SKM-1 (cell line): Measurements from ENCODE around the gene SLC25A1.
A peak's percentile ranks its signal among the peaks of the same experiment; 100 is the strongest.

ENCODE experiments used
- DNase-seq: peaks from one replicate; lab custom pipeline; 2025; ENCODE audit not compliant: unreplicated experiment; lab: John Stamatoyannopoulos, UW

Gene SLC25A1

DNA sequence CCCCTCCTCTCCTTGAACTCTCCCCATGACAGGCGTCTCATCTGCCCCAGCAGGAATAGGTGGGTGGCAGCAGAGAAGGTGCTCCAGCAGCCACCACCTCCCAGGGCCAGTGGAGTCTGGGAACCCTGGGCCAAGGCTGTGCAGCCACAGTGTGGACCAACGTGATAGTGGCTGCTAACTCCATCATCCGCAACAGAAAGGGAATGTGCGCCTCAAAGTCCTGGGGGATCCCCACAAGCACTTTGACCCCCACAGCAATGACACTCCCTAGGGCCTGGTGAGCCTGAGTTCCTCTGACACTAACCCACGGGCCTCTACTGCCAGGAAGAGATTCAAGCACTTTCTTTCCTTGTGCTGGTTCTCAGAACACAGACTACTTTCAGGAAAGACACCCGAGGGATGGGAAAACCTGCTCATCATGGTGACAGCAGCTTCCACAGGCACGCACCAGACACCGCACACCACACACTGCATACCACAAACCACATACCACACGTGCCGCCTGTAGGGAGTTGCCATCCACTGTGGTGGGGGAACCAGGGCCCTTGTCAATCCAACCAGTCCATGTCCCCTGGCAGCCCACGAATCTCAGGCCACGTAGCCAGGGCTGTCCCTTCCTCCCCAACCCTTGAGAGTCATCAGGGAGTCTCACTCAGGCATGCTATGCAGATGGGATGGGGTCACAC lies 3.4 kb upstream of the SLC25A1 start:
- no peak for DNase-seq

DNA sequence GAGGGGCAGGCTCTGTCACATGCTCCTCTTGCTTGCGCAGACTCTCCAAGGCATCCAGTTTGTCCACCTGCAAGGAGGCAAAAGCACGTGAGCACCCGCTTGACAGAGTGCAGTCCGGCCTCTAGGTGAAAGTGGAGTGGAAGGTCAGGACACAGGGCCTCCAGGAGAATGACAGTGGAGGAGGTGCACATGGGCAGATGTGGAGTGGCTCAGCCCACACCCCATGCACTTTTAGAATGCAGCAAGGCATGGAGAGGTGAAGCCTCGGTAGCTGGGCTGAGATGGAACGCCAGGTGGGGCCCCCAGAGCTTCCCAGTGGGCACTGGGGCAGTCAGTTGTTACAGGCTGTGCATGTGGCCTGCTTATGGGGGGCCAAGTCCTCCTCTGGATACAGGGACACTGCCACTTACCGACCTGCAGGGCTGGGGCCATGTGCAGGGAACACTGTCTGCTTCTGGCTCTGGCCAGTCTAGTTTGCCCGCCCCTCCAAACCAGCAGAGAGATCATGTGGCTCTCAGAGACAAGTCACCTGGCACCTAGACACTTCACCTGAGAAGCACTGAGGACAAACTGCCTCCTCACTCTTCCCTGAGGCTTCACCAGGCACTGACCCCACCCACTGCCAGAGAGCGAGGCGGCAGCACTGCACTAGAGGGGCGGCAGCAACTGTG lies 2.3 kb upstream of the SLC25A1 start:
- no peak for DNase-seq

DNA sequence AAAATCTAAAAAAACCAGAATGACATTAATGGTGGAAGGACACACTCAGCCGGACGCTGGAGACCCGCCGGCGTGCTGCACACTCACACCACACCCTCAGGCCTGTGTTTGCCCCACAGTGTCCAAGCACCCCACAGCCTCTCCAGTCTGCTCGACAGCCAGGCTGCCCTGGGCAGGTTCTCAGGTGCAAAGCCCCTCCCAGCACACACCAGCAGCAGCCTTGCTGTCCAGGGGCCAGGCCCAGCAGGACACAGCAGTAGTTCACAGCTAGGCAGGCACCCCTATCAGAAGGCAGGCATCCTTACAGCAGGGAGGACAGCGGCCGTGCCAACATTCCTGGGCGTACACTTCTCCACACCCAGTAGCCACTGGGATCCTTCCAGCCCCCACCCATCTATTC lies 1.7 kb upstream of the SLC25A1 start:
- DNase-seq: no peak

DNA sequence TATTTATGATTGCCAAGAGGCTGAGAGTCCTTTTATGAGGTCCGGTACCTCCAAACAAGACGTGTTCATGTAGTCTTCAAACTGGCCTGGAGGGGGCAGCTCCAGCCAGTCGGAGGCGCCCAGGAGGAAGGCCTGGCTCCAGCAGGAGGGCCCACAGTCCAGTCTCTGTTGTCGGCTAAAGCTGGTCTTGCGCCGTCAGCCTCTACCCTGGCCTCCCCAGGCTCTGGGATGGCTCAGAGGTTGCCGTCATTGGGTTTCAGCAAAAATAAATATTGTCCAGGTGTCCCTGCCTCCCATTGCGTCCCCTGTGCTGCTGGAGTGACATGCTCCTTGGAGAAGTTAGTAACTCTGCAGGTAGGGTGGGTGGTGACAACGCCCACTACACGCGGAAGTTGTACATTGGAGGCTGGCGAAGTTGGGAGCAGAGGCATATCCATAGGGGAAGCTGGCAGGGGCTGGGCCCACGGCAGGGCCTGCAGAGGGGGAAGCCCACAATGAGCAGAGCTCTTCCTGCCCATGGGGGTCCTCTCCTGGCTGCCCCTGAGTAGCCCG lies 1.0 kb upstream of the SLC25A1 start:
- DNase-seq: peak; percentile 66

DNA sequence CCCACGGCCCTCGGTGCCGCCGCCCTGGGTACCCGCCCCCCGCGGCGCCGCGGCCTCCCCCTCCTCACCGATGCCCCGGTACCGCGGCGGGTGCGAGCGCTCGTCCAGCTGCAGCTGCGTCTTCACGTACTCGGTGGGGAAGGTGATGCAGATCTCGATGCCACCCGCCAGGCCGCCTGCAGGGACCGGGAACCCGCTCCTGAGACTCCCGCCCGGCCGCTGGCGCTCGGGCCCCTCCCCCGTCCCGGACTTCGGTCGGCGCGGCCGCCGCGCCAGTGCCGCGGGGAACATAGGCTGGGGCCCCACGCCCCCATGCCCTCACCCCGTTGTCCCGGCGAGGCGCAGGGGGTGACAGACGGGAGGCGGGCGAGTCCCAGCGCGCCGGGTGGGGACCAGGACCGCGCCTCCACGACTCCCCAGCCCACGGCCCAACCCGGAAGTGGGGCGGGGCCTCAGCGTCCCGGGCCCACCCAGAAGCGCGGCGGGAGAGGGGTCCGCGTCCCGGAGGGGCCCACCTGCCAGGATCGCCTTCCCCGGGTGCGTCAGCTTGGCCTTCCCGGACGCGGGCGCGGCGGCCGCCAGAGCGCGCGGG lies 375 bp downstream of the SLC25A1 start:
- DNase-seq: no peak

DNA sequence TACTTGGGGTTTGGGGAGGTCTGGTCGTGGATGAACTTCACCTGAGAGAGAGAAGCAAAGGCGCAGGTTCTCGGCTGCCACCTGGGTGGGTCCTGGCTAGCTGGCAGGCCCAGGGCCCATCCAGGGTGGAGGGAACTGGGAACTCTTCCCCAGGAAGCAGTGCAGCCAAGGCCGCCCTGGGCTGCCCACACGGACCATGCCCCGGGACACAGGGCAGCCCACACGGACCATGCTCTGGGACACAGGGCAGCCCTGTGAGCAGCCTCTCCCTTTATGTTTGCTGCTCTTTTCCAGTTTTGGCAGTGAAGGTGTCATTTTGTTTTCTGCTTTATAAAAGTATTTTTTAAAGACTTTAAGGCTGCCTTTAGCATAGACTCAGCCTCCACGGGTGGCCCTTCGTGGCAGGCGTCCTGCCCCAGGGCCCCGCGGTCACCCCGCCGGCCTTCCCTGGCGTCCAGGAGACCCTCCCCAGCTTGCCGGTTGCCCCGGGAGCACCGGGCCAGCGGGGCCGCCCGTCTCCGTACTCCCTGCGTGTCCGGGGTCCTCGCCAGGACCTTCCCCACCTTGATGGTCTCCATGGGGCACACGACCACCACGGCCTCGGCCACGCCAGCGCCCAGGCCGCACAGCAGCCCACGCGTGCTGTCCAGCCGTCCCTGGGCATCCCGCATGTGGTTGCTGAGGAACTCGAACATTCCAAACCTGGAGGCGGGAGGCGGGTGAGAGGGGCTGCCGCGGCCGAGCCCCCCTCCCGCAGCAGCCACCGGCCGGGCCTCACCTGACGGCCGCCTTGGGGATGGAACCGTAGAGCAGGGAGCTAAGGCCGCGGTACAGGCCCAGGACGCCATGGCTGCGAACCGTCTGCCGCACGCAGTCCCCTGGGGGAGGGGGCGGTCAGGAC lies 1.1 kb downstream of the SLC25A1 start:
- DNase-seq: no peak

DNA sequence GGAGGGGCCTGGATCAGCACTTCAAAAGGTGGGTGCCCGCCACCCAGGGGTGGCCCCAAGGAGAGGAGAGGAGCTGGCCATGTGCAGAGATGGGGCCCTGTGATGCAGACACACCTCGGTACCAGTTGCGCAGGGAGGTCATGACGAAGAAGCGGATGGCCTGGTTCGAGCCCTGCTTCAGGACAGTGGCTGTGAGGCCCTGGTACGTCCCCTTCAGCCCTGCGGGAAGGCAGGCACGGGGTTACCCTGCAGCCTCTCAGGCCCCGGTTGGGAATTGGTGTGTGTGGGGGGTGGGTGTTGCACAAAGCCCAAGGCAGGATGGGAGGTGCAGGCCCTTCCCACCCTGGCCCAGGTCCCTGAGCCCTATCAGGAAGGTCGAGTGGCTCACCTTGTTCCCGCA lies 1.8 kb downstream of the SLC25A1 start:
- no peak for DNase-seq

DNA sequence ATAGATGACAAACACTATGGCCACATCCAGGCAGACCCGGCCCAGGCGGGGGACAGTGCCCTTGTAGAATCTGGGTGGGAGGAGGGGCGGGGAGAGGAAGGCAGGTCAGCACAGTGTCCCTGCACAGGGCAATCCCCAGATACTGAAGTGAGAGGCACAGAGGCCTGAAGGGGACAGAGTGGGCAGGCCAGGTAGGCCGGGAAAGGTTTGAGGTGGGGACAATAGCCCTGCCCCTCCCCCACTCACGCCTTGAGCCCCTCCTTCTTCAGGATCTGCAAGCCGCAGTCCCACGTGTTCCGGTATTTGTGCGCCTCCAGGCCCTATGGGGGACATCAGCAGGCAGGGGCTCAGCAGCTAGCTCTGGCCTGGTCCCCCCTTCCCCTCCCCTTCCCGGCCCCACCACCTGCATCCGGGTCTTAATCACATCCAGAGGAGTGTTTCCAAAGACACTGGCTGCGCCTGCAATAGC lies 2.3 kb downstream of the SLC25A1 start:
- DNase-seq: no peak

DNA sequence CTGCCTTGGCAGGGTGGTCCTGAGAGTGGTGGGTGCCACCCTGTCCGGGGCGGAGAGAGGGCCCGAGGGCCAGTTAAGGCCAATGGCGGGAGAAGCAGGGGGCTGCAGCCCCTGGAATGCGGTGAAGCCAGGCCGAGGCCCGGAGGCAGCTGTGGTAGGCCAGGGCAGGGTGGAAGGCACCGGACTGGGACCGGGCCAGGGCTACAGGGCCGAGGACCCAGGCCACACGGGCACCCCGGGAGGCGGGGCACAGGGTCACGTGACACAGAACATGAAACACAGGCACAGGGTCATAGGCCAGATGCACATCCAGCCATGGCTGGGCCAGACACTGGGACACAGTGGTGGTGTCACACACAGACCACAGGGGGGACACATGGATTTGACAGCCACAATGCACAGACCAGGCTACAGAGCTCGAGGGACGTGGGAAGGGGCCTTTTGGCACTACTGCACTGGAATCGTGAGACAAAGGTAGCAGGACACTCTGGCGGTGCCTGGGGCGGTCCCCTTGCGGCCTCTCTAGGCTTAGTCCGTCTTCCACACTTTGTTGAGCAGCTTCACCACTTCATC lies 2.8 kb downstream of the SLC25A1 start:
- DNase-seq: no peak

DNA sequence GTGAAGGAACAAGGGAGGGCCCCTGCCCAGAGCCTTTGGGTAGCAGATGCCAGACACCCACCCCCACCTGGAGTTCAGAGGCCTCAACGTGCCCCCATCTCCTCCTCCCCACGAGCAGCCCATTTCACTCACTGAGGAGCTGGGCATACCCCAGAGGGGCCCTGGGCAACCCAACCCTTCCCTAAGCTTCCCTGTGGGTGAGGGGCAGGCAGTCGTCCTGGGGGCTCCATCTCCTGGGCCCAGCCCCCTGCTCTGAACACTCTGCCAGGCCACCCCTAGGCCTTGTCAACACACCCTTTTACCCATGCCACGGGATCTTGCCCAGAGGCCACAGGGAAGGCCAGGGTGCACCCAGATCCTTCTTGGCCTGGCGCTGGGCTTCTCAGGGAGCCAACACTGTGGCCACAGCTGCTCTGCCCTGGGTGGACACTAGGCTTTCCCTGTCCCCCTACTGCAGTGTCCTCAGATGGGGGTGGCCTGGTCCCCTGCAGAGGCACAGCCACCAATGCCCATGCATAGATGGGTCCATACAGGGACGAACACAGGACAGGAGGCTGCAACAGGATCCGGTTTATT lies 3.4 kb downstream of the SLC25A1 start:
- no peak for DNase-seq

DNA sequence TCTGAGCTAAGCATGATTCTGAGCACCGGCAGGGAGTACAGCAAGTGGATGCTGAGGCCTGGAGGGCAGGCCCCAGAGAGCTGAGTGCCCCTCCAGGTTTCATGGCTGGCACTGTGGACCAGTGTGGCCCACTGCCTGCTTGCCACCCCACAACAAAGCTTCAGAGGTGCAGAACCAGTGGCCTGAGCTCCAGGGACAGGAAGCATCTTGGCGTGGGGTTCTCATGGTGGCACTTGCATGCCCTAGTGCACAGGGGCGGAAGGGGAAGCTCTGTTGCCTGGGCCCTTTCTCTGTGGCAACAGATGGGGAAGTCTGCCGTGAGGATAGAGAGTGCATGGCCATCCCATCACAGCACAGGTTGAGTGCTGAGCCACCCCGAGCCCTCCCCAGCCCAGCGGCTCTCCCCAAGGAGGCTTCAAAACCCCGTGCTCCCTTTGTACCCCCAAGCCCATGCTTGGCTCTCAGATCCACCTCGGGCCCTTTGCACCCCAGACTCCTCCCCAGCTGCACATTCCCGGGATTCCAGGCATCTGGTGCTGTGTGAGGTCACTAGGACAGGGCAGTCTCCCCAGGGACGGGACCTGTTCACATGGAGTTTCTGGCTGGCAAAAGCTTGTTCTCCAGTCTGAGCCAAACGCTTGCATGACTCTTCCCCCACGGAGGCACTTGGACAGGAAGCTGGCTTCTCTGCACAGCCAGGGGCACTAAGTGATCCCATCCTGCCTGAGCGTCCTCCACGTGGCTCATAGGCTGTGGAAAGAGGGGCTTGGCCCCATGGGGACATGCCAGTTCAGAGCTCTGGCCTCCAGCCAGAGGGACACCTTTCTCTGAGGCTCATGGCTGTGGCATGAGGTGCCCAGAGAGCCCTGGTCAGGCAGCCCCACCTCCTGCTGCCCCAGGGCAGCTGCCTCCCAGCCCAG lies 4.2 kb downstream of the SLC25A1 start:
- no peak for DNase-seq

DNA sequence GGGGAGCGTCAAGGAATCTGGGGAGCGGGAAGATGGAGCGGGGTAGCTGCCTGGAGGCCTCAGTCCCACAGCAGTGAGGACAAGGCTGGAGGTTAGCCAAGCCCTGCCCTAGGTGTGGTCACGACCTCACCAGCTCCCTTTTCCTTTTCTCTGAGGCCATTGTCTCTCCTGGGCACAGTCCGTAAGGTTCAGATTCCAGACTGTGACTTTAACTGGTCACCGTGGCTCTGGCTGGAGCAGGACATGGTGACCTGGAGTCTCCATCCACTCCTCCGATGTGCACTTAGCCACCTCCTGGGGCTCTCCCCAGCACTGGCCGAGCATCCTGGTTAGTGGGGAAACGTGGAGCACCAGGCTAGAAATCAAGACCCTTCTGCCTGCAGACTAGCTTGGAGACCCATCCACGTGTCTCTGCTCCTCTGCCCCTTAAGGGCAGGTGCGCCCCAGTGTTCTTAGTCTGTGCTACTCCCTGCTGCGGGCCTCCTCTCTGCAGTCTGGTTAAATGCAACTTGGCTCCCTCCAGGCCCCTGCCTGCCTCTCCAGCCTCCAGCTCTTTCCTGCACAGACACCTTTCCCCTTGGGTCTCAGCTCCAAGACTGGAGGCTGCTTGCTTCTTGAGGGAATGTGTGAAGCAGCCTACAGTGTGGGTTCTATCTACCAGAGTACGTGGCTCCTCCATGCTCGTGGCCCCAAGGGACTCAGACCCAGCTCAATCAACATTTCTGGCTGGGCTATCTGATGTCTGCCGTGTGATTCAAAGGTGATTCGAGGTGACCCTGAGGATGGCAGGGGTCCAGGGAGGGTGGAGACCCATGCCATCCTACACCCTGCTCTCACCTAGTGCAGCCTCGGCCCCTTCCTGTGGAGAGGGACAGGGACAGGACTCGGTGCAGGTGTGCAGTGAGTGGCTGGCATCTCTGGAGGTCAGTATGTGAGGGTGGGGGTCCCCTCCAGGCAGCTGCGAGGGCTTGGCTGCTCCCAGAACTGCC lies 5.2 kb downstream of the SLC25A1 start:
- no peak for DNase-seq

DNA sequence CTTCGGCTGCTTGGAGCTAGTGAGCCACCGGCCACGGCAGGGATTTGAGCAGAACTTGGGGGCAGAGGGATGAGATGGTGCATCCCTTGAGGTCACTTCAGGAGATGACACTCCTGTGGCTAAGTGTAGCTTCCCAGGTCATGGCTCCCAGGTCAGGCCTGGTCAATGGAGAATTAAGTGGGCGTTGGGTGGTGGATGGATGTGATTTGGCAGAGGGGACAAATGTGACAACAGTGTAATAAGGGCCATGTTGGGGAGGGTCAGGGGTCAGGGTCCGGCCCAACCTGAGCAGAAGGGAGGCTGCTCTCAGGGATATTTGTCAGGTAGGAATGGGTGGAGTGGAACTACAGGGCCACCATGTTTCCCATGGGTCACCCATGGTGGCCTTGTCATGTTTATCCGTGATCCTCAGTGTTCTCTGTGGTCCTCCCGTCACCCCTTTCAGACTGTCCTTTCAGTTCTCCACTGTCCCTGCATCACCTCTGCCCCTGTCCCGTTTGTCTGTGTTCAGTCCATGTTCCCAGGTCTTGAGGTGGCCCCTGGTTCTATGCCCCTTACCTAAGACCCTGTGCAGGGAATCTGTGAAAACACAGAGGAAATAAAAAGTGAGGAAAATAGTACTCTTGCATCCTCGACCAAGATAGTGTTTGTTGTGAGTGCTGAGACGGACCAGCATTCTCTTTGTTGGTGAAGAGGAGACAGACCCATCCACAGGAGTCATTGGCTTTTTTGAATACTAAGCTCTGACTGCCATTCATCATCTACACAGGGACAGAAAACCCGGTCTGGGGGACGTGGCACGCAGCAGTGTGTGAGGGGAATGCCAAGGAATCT lies 6.1 kb downstream of the SLC25A1 start:
- no peak for DNase-seq

DNA sequence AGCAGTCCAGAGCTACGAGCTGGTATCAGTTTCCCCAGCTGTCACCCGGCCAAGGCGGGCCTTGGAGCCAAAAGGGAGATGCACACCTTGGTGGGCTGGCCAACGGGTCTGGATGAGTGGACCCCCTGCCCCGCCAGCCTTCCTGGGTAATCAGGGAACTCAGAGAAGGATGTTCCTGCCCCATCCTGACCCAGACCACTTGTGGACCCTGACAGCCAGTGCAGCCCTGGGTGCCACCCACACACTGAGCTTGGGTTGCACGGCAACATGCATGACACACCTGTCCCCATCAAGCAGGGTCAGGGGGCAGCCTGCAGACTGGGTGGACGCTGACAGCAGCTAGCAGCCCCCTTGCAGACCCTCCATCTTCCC lies 8.6 kb downstream of the SLC25A1 start:
- no peak for DNase-seq

DNA sequence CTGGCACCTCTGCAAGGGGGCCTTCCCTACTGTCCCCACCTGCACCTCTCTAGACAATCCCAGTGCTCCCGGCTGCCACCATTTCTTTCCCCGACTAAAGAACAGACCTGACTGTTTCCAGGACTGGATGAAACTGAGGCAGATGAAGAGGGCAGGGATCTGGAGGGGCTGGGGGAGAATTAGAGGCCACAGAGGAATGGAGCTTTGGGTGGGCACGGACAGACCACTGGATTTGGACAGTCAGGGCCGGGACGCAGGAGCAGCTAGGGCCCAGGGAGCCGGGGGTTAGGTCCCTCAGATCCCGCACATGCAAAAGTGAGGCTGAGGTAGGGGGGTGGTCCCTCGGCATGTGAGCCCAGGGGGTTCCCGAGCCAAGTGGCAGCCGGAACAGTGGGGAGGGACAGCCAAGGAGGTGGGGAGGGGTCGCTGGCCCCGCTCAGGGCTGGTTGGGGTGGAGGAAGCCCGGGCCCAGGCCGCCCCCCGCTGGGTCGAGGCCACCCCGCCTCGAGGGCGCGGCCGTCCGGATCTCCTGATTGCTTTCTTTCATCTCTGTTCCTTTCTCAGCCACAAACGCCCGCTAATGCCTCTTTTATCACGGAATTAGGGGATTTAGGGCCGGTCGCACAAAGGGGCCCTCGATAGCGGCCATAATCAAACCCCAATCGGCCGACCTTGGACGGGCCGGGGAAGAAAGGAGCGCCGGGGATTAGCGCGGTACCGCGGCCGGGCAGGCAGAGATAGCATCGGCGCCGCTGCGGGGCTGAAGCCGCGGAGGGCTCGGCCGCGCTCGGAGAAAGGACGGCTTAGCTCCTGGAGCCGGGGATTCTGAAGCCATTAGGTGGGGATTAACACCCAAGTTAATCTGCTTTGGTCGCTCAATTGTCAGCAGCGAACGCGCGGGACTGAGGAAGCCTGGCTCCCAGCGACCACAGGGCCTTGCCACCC lies 9.3 kb downstream of the SLC25A1 start:
- DNase-seq: no peak
